NOMO-1 (cell line): ENCODE measurements around the gene ALAD.
"Not testable (repeated sequence)": the region's sequence is repeated elsewhere in the genome, so short reads cannot be mapped to it uniquely, and the experiment has no call there.

Experiments
- DNase-seq, 2 experiments: peaks; one replicate each; lab custom pipeline; 2025; ENCODE audit not compliant: unreplicated experiment in 2 of 2; lab: John Stamatoyannopoulos, UW

Gene ALAD

GRCh38 chr9:113399646-113400200, 1.4 kb downstream of the ALAD start:
- DNase-seq: no peak

- DNase-seq: no peak
These were observed 2.3 kb downstream of the ALAD start for GRCh38 chr9:113398796-113399195.

- DNase-seq: no peak
These were observed 3.9 kb downstream of the ALAD start for GRCh38 chr9:113397203-113397631.

- no peak for DNase-seq
These were observed 5.9 kb downstream of the ALAD start for GRCh38 chr9:113395000-113395861.

GRCh38 chr9:113393281-113393680, 7.8 kb downstream of the ALAD start:
- DNase-seq: no peak

GRCh38 chr9:113391917-113392316, 9.2 kb downstream of the ALAD start:
- no peak for DNase-seq

- no peak for DNase-seq
These were observed 10.7 kb downstream of the ALAD start for GRCh38 chr9:113390192-113390960.

GRCh38 chr9:113389451-113389850, 11.6 kb downstream of the ALAD start:
- no peak for DNase-seq

GRCh38 chr9:113388833-113389232, 12.3 kb downstream of the ALAD start:
- DNase-seq: no peak

GRCh38 chr9:113387560-113388230, 13.4 kb downstream of the ALAD start:
- DNase-seq: no peak

- DNase-seq: peak; percentile 61 to 76
These were observed 14.3 kb downstream of the ALAD start for GRCh38 chr9:113386571-113387393.

GRCh38 chr9:113381909-113382411, 19.1 kb downstream of the ALAD start:
- no peak for DNase-seq

GRCh38 chr9:113381441-113381840, 19.6 kb downstream of the ALAD start:
- not testable (repeated sequence) for DNase-seq

- DNase-seq: no peak
These were observed 20.2 kb downstream of the ALAD start for GRCh38 chr9:113380869-113381378.

GRCh38 chr9:113379829-113380210, 21.3 kb downstream of the ALAD start:
- not testable (repeated sequence) for DNase-seq

GRCh38 chr9:113379094-113379828, 21.8 kb downstream of the ALAD start:
- DNase-seq: not testable (repeated sequence)

- peak; percentile 59 to 75 for DNase-seq
These were observed 24.2 kb downstream of the ALAD start, which contains the start of gene HDHD3 for GRCh38 chr9:113376634-113377567. HDHD3 (minus strand) TSS chr9:113376986; CDS start chr9:113374354, 2,632 bp downstream.
